SU-DHL-6 (cell line): ENCODE measurements around the gene MRPS34.

Experiments
- EZH2phosphoT487 ChIP-seq: fragments of 200-600 bp; sonication (generic), shearing (Covaris generic); conservative IDR thresholded peaks from 2 replicates; pipeline ENCODE4 v1.6.1; 2018; ENCODE audit warnings: mild to moderate bottlenecking, antibody characterized with exemption, low read length, moderate library complexity, mixed read lengths
- TF ChIP-seq, protein P1 (sequence below): fragments of 200-600 bp; sonication (generic); IDR thresholded peaks from one replicate; pipeline ENCODE4 v1.5.1; 2017; ENCODE audit warnings: antibody characterized with exemption, mild to moderate bottlenecking, low read length, moderate library complexity; ENCODE audit not compliant: insufficient read depth, poor library complexity, severe bottlenecking

DNA sequence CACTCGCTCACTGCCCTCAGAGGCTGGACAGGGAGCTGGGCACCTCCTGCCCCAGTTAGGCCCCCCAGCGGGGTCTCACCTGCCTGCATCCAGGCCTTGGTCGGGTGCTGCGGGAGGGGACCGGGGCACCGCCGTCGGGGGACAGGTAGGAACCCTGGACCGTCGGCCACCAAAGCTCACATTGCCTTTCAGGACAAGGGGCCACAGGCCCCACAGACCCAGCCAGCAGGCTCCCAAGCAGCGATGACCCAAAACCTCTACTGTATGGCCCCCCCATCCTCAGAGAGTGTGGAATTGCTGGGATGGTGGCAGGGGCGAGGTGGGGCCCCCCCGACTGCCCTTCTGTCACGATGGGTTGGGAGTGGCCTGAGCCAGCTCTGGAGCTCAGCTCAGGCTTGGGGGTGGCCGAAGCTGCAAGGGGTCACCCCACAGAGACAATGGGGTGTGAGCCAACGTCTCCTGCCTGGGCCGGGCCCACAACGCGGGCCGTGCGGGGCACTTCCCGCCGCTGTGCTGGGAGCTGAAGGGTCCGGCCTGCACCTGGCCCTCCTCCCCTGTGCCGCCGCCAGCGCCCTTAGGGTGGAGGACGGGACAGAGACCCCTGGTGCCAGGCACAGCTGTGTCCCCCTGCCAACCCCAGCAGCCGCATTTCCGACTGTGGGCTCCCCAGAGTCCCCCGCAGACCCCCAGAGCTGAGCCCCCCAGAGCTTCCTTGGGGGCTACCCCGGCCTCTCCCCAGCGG lies 20.1 kb upstream of the MRPS34 start:
- TF ChIP-seq, protein P1, sequence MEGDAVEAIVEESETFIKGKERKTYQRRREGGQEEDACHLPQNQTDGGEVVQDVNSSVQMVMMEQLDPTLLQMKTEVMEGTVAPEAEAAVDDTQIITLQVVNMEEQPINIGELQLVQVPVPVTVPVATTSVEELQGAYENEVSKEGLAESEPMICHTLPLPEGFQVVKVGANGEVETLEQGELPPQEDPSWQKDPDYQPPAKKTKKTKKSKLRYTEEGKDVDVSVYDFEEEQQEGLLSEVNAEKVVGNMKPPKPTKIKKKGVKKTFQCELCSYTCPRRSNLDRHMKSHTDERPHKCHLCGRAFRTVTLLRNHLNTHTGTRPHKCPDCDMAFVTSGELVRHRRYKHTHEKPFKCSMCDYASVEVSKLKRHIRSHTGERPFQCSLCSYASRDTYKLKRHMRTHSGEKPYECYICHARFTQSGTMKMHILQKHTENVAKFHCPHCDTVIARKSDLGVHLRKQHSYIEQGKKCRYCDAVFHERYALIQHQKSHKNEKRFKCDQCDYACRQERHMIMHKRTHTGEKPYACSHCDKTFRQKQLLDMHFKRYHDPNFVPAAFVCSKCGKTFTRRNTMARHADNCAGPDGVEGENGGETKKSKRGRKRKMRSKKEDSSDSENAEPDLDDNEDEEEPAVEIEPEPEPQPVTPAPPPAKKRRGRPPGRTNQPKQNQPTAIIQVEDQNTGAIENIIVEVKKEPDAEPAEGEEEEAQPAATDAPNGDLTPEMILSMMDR = no peak
- TF ChIP-seq EZH2phosphoT487 = no peak
